Panc1 (cell line): ENCODE results near the gene FRMD1. TPM values are rescaled to one million over a fixed set of nuclear protein-coding genes. Genes with fewer than 3 reads are reported as not detected.

Experiments used
- ATAC-seq: fragments of 200-7000 bp; cut with Tn5 transposase; 2 replicates; pipeline ENCODE4 v1.9.1; 2020; ENCODE audit warnings: mild to moderate bottlenecking, moderate library complexity
- BruUV-seq: library from RNA; stranded (reverse); fragments of 400-500 nt; replicated peaks from 2 replicates; lab custom pipeline; 2021; lab: Mats Ljungman, UMichigan
- CTCF ChIA-PET: fragments of 300-600 bp; sonication (Branson Sonifier 250); formaldehyde crosslinking; loops from one replicate; lab custom pipeline; 2022; ENCODE audit warnings: antibody characterized with exemption; lab: Charles Lee
- POLR2A ChIA-PET: fragments of 300-600 bp; sonication (Branson Sonifier 250); formaldehyde crosslinking; loops from one replicate; lab custom pipeline; 2022; ENCODE audit warnings: antibody characterized with exemption; lab: Charles Lee
- DNase-seq: peaks from one replicate; pipeline ENCODE4 v3.0.0-alpha.2; 2010; ENCODE audit warnings: low read depth, low spot score
- H3K27ac ChIP-seq: 2 replicates; pipeline ENCODE4 v1.5.1; 2011; ENCODE audit warnings: mild to moderate bottlenecking, low read length, inconsistent platforms
- H3K27me3 ChIP-seq: fragments of 200-500 bp; sonication (Bioruptor generic); 2 replicates; pipeline ENCODE4 v1.6.0; 2014; ENCODE audit warnings: low read length, inconsistent platforms; ENCODE audit not compliant: control insufficient read depth, insufficient read depth
- H3K36me3 ChIP-seq: fragments of 200-500 bp; sonication (Bioruptor generic); 2 replicates; pipeline ENCODE4 v1.5.1; 2014; ENCODE audit warnings: inconsistent platforms, mild to moderate bottlenecking, low read length, moderate library complexity; ENCODE audit not compliant: control insufficient read depth, insufficient read depth
- H3K4me1 ChIP-seq: 2 replicates; pipeline ENCODE4 v1.5.1; 2011; ENCODE audit warnings: inconsistent platforms, mild to moderate bottlenecking, low read length, moderate library complexity; ENCODE audit not compliant: control insufficient read depth, insufficient read depth
- H3K4me3 ChIP-seq, 2 experiments: 2 replicates each; pipeline ENCODE4 v1.5.1; 2011 to 2012; ENCODE audit warnings: low read depth in 2 of 2, low read length in 2 of 2, mild to moderate bottlenecking in 2 of 2, inconsistent platforms in 1 of 2, moderate library complexity in 1 of 2
- H3K9me3 ChIP-seq: fragments of 200-500 bp; sonication (Bioruptor generic); 2 replicates; pipeline ENCODE4 v1.5.1; 2014; ENCODE audit warnings: low read depth, mild to moderate bottlenecking, inconsistent platforms, low read length, moderate library complexity; ENCODE audit not compliant: control insufficient read depth, insufficient read depth
- CTCF ChIP-seq: fragments of 450-650 bp; IDR thresholded peaks from 2 replicates; pipeline ENCODE4 v1.5.1; 2017; ENCODE audit warnings: mild to moderate bottlenecking
- POLR2AphosphoS5 ChIP-seq: IDR thresholded peaks from 2 replicates; pipeline ENCODE4 v1.6.1; 2012; ENCODE audit warnings: mild to moderate bottlenecking, low read depth, low read length, moderate library complexity
- SIN3A ChIP-seq: IDR thresholded peaks from 2 replicates; pipeline ENCODE4 v1.6.1; 2012; ENCODE audit warnings: low read depth, mild to moderate bottlenecking, low read length, moderate library complexity, borderline replicate concordance; ENCODE audit not compliant: insufficient read depth
- TCF7L2 ChIP-seq: IDR thresholded peaks from 2 replicates; pipeline ENCODE4 v1.6.1; 2011; ENCODE audit warnings: mild to moderate bottlenecking, low read depth, low read length, inconsistent platforms
- in situ Hi-C: cut with HindIII; loops from 2 replicates; pipeline ENCODE4 v1.10.0; 2016; ENCODE audit warnings: low sequenced_read_pairs, low pct_unique_long_range_greater_than_20kb
- intact Hi-C: fragments of 100-400 bp; cut with micrococcal nuclease; formaldehyde crosslinking; loops from one replicate; pipeline ENCODE4 v1.10.0; 2022; ENCODE audit not compliant: unreplicated experiment
- total RNA-seq: library from RNA; stranded (reverse); gene quantifications from one replicate; pipeline ENCODE4 v1.2.1, GENCODE V29; 2021; ENCODE audit not compliant: unreplicated experiment
- TF ChIP-seq, protein P1 (sequence below), 2 experiments: IDR thresholded peaks; 2 replicates each; pipeline ENCODE4 v1.6.1; 2011 to 2012; ENCODE audit warnings: low read depth in 2 of 2, control low read depth in 1 of 2, low read length in 1 of 2, mild to moderate bottlenecking in 1 of 2, moderate library complexity in 1 of 2; ENCODE audit not compliant: insufficient read depth in 1 of 2

The FRMD1 gene
- total RNA-seq, 1 experiment from 2014 or later: 0.15 TPM

DNA sequence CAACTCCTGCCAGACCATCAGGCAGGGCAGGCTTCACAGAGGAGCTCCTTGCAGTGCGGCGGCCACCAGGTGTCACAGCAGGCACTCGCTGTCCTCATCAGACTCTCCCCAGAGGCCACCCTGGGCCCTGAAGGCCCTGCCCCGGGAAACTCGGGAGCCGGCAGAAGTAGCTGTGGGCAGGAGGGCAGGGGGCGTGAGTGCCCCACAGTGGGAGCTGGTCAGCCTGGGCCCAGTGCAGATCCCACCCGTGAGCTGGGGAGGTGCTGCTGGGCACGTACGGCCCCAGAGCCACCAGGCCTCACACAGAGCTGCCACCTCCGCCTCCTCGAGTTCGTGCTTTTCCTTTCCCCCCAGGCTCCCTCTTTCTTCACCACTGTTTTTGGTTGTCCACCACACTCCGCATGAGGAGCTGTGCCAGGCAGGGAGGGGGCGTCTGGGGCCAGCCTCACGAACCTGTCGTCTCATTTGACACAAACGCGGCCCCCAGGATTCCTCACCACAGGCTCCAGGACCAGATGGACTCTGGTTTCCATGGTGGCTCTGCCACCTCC lies 33.8 kb downstream of the FRMD1 start:
- Histone ChIP-seq H3K4me1 (no peaks in the 10 kb centered on the region), H3K4me3 (no peak overlapping the region), H3K9me3 (no peaks in the 10 kb centered on the region), H3K27ac (no peak overlapping the region), H3K27me3 (no peaks in the 10 kb centered on the region), H3K36me3 (no peaks in the 10 kb centered on the region)
- TF ChIP-seq CTCF (peak; percentile 73; the same call in 1 of the 2 replicates), POLR2AphosphoS5 (no peak)
- in situ Hi-C loops: no loop called here
- no TSS peak for BruUV-seq
- POLR2A ChIA-PET: no interaction called here
- peak; percentile 83 for ATAC-seq
- CTCF ChIA-PET: interaction anchor here (0.5 to 1.5 kb wide), 8 partner anchors 11 to 106 kb away, joined by 3 to 9 read pairs (median 5); no protein-coding TSS in a partner anchor
- DNase-seq: no peak
- intact Hi-C loops: no loop called here

DNA sequence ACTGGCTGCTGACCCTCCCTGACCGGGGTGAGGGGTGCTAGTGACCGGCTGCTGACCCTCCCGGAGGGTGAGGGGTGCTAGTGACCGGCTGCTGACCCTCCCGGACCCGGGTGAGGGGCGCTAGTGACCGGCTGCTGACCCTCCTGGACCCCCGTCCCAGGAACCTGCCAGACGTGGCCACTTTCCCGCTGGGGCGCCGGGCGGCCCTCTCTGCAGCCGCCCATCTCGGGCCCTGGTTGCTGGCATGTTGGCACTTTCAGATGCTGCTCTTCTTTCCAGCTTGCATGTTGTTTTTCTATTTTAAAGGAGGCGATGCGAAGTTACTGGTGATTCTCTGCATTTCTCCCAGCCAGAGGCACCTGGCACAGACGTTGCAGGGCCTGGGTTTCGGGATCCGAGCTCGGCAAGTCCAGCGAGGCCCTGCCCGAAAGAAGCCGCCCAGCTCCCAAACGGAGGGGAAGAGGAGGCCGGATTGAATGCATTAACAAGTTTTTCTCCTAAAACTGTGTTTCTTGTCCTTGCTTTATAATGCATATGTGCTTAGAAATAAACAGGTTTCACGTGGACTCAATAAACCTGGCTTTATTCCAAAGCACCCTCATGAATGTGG lies 34.4 kb downstream of the FRMD1 start:
- BruUV-seq: no TSS peak
- POLR2A ChIA-PET: no interaction called here
- no peak for TF ChIP-seq TCF7L2
- no peak for TF ChIP-seq CTCF
- TF ChIP-seq SIN3A: no peak
- TF ChIP-seq POLR2AphosphoS5: no peak
- TF ChIP-seq, protein P1, sequence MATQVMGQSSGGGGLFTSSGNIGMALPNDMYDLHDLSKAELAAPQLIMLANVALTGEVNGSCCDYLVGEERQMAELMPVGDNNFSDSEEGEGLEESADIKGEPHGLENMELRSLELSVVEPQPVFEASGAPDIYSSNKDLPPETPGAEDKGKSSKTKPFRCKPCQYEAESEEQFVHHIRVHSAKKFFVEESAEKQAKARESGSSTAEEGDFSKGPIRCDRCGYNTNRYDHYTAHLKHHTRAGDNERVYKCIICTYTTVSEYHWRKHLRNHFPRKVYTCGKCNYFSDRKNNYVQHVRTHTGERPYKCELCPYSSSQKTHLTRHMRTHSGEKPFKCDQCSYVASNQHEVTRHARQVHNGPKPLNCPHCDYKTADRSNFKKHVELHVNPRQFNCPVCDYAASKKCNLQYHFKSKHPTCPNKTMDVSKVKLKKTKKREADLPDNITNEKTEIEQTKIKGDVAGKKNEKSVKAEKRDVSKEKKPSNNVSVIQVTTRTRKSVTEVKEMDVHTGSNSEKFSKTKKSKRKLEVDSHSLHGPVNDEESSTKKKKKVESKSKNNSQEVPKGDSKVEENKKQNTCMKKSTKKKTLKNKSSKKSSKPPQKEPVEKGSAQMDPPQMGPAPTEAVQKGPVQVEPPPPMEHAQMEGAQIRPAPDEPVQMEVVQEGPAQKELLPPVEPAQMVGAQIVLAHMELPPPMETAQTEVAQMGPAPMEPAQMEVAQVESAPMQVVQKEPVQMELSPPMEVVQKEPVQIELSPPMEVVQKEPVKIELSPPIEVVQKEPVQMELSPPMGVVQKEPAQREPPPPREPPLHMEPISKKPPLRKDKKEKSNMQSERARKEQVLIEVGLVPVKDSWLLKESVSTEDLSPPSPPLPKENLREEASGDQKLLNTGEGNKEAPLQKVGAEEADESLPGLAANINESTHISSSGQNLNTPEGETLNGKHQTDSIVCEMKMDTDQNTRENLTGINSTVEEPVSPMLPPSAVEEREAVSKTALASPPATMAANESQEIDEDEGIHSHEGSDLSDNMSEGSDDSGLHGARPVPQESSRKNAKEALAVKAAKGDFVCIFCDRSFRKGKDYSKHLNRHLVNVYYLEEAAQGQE (IDR thresholded peaks at IDR 0.05; ENCODE audit: insufficient read depth in 1 of 2, low read depth in 2 of 2, low read length in 1 of 2): no peak
- Histone ChIP-seq H3K27me3 (no peaks in the 10 kb centered on the region), H3K4me3 (no peak overlapping the region), H3K27ac (no peak overlapping the region), H3K4me1 (no peaks in the 10 kb centered on the region), H3K9me3 (no peaks in the 10 kb centered on the region), H3K36me3 (no peaks in the 10 kb centered on the region)
- in situ Hi-C loops: no loop called here
- CTCF ChIA-PET: interaction anchor here (0.5 to 1.5 kb wide), 7 partner anchors 16 to 106 kb away, joined by 3 to 8 read pairs (median 3); no protein-coding TSS in a partner anchor
- ATAC-seq (no peak), DNase-seq (no peak)
- intact Hi-C loops: no loop called here
